Measurements from ENCODE around the gene DTX4.

Gene DTX4

DNA sequence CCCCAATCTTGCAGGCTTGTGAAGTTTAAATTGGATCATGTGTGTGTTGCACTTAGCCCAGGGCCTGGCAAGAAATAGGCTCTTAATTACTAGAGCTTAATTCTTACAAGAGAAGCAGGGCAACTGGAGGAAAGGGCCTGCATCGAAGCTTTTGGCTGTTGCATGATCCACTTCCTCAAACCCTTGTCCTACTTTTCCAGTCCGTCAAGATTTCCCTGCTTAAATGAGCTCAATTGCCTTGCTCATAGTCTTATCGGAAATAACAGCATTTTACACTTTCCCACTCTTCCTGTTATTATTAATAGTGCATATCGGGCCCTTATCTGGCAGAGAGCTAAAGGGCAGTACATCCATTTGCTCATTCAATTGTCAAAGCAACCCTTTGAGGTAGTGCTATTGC is 18.1 kb downstream of the DTX4 start:
- Histone ChIP-seq H3K27me3 (ENCODE audit: low read length) (no peaks in the 10 kb centered on the region), H2AFZ (ENCODE audit: low read depth, low read length, severe bottlenecking) (no peak overlapping the region), H3K9me2 (replicated peaks; ENCODE audit: insufficient read depth, low read length) (no peaks in the 10 kb centered on the region), H3K27ac (ENCODE audit: low read depth, low read length) (no peak overlapping the region), H4K20me1 (ENCODE audit: low read depth, low read length) (no peaks in the 10 kb centered on the region), H3K36me3 (ENCODE audit: low read length) (no peaks in the 10 kb centered on the region; the same call in 1 of the 2 replicates), H3K4me3 (ENCODE audit: insufficient read depth, low read length, poor library complexity, severe bottlenecking) (no peak overlapping the region), H3K79me2 (ENCODE audit: insufficient read depth, low read length) (no peaks in the 10 kb centered on the region), H3K9me3 (ENCODE audit: insufficient read depth, low read length) (no peaks in the 10 kb centered on the region), H3K9ac (ENCODE audit: low read length) (no peak overlapping the region), H3K4me2 (ENCODE audit: low read depth, low read length, poor library complexity, severe bottlenecking) (no peak overlapping the region), H3F3A (ENCODE audit: insufficient read depth) (no peaks in the 10 kb centered on the region)
- TF ChIP-seq EZH2phosphoT487 (conservative IDR thresholded peaks at IDR 0.05; ENCODE audit: low read length): no peak
- TF ChIP-seq, protein P1, sequence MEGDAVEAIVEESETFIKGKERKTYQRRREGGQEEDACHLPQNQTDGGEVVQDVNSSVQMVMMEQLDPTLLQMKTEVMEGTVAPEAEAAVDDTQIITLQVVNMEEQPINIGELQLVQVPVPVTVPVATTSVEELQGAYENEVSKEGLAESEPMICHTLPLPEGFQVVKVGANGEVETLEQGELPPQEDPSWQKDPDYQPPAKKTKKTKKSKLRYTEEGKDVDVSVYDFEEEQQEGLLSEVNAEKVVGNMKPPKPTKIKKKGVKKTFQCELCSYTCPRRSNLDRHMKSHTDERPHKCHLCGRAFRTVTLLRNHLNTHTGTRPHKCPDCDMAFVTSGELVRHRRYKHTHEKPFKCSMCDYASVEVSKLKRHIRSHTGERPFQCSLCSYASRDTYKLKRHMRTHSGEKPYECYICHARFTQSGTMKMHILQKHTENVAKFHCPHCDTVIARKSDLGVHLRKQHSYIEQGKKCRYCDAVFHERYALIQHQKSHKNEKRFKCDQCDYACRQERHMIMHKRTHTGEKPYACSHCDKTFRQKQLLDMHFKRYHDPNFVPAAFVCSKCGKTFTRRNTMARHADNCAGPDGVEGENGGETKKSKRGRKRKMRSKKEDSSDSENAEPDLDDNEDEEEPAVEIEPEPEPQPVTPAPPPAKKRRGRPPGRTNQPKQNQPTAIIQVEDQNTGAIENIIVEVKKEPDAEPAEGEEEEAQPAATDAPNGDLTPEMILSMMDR (IDR thresholded peaks at IDR 0.05; ENCODE audit: insufficient read depth, low read length, poor library complexity, severe bottlenecking): no peak

DNA sequence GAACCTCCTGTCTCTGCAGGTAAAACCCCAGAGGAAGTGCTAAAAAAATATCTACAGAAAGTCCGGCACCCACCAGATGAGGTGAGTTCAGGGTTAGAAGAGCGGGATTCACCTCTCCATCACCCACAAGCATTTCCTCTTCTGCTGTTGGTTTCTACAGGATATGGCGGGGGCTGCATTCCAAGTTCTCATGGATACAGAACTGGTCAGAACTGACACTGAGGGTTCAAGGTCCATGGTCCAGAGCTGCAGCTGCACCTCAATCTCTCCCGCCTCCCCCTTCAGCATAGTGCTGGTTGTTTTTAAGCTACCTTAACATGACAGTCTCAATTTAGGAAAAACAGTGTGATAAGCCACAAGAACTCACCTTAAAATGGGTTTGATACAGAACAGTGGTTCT is 19.2 kb downstream of the DTX4 start:
- TF ChIP-seq EZH2phosphoT487 (conservative IDR thresholded peaks at IDR 0.05; ENCODE audit: low read length): no peak
- TF ChIP-seq, protein P1 (IDR thresholded peaks at IDR 0.05; ENCODE audit: insufficient read depth, low read length, poor library complexity, severe bottlenecking): no peak
- no peak overlapping the region for H3K27ac ChIP-seq (ENCODE audit: low read depth, low read length)
- H3K9me3 ChIP-seq (ENCODE audit: insufficient read depth, low read length): no peaks in the 10 kb centered on the region
- H4K20me1 ChIP-seq (ENCODE audit: low read depth, low read length): no peaks in the 10 kb centered on the region
- no peak overlapping the region for H2AFZ ChIP-seq (ENCODE audit: low read depth, low read length, severe bottlenecking)
- no peaks in the 10 kb centered on the region for H3K79me2 ChIP-seq (ENCODE audit: insufficient read depth, low read length)
- no peaks in the 10 kb centered on the region for H3F3A ChIP-seq (ENCODE audit: insufficient read depth)
- H3K9ac ChIP-seq (ENCODE audit: low read length): no peak overlapping the region
- peaks cover 7% of the 10 kb centered on the region for H3K36me3 ChIP-seq (ENCODE audit: low read length)
- no peak overlapping the region for H3K4me3 ChIP-seq (ENCODE audit: insufficient read depth, low read length, poor library complexity, severe bottlenecking)
- H3K27me3 ChIP-seq (ENCODE audit: low read length): no peaks in the 10 kb centered on the region
- H3K9me2 ChIP-seq (replicated peaks; ENCODE audit: insufficient read depth, low read length): no peaks in the 10 kb centered on the region
- no peak overlapping the region for H3K4me2 ChIP-seq (ENCODE audit: low read depth, low read length, poor library complexity, severe bottlenecking)

DNA sequence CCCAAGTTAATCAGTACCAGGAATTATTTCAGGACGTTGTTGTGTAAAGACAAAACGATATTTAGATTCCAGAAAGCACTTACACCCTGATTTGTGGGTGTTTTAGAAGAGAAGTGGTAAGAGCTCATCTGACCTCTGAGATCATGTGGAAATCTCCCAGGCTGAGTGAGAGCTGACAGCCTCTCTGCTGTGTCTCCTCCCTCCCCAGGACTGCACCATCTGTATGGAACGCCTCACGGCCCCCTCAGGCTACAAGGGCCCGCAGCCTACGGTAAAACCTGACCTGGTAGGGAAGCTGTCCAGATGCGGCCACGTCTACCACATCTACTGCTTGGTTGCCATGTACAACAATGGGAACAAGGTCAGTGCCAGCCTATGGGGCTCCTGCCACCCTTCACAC is 20.0 kb downstream of the DTX4 start:
- peaks cover 7% of the 10 kb centered on the region; the same call in 1 of the 2 replicates for H3K36me3 ChIP-seq (ENCODE audit: low read length)
- no peaks in the 10 kb centered on the region for H4K20me1 ChIP-seq (ENCODE audit: low read depth, low read length)
- H3K27ac ChIP-seq (ENCODE audit: low read depth, low read length): no peak overlapping the region
- no peak for TF ChIP-seq EZH2phosphoT487 (conservative IDR thresholded peaks at IDR 0.05; ENCODE audit: low read length)
- TF ChIP-seq, protein P1 (IDR thresholded peaks at IDR 0.05; ENCODE audit: insufficient read depth, low read length, poor library complexity, severe bottlenecking): no peak
- no peak overlapping the region for H3K4me3 ChIP-seq (ENCODE audit: insufficient read depth, low read length, poor library complexity, severe bottlenecking)
- H3F3A ChIP-seq (ENCODE audit: insufficient read depth): no peaks in the 10 kb centered on the region
- no peaks in the 10 kb centered on the region for H3K9me2 ChIP-seq (replicated peaks; ENCODE audit: insufficient read depth, low read length)
- H3K9me3 ChIP-seq (ENCODE audit: insufficient read depth, low read length): no peaks in the 10 kb centered on the region
- no peak overlapping the region for H3K4me2 ChIP-seq (ENCODE audit: low read depth, low read length, poor library complexity, severe bottlenecking)
- no peak overlapping the region for H3K9ac ChIP-seq (ENCODE audit: low read length)
- no peaks in the 10 kb centered on the region for H3K79me2 ChIP-seq (ENCODE audit: insufficient read depth, low read length)
- H2AFZ ChIP-seq (ENCODE audit: low read depth, low read length, severe bottlenecking): no peak overlapping the region
- H3K27me3 ChIP-seq (ENCODE audit: low read length): no peaks in the 10 kb centered on the region

All from SU-DHL-6 (cell line).